ENCODE data around the gene PRDM11.

DNA sequence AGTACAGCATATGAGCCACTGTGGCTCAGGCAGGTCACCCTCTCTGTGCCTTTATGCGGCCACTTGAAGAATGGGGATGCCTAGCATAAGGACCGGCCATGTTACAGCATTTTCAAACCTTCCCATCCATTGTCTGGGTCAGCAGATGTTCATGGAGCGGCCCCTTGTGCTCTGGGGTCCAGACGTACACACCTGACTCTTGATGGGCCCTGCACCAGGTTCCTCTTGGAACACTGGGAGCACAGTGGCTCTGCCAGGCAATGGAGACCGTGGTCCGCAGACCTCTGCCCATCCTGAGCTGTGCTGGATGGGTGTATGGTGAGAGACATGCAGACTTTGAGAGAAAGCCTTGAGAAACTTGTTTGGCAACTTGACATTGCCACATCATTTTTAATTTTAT is 9.8 kb downstream of the PRDM11 start:
- TF ChIP-seq, protein P1, sequence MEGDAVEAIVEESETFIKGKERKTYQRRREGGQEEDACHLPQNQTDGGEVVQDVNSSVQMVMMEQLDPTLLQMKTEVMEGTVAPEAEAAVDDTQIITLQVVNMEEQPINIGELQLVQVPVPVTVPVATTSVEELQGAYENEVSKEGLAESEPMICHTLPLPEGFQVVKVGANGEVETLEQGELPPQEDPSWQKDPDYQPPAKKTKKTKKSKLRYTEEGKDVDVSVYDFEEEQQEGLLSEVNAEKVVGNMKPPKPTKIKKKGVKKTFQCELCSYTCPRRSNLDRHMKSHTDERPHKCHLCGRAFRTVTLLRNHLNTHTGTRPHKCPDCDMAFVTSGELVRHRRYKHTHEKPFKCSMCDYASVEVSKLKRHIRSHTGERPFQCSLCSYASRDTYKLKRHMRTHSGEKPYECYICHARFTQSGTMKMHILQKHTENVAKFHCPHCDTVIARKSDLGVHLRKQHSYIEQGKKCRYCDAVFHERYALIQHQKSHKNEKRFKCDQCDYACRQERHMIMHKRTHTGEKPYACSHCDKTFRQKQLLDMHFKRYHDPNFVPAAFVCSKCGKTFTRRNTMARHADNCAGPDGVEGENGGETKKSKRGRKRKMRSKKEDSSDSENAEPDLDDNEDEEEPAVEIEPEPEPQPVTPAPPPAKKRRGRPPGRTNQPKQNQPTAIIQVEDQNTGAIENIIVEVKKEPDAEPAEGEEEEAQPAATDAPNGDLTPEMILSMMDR (IDR thresholded peaks at IDR 0.05) = no peak
- TF ChIP-seq POLR2A (IDR thresholded peaks at IDR 0.05) = no peak

All from body of pancreas (tissue), 4 donors.